PC-3 (cell line): ENCODE measurements around the gene GIMAP1. TPM values are rescaled to one million over a fixed set of nuclear protein-coding genes. Genes with fewer than 3 reads are reported as not detected.

Experiments
- ATAC-seq: fragments of 200-7000 bp; cut with Tn5 transposase; 2 replicates; pipeline ENCODE4 v1.9.1; 2020; ENCODE audit warnings: mild to moderate bottlenecking, moderate library complexity
- BruUV-seq: library from RNA; stranded (reverse); fragments of 400-500 nt; replicated peaks from 2 replicates; lab custom pipeline; 2021; lab: Mats Ljungman, UMichigan
- CTCF ChIA-PET: fragments of 300-600 bp; sonication (Branson Sonifier 250); formaldehyde crosslinking; loops from one replicate; lab custom pipeline; 2022; ENCODE audit warnings: antibody characterized with exemption; lab: Charles Lee
- POLR2A ChIA-PET: fragments of 300-600 bp; sonication (Branson Sonifier 250); formaldehyde crosslinking; loops from one replicate; lab custom pipeline; 2022; ENCODE audit warnings: antibody characterized with exemption; ENCODE audit not compliant: unreplicated experiment; lab: Charles Lee
- DNase-seq: peaks from one replicate; pipeline ENCODE4 v3.0.0-alpha.2; 2015
- H2AFZ ChIP-seq: fragments of 300-600 bp; sonication (generic); 2 replicates; pipeline ENCODE4 v1.6.0; 2016; ENCODE audit warnings: antibody characterized with exemption, low read length
- H3F3A ChIP-seq: fragments of 300-600 bp; sonication (generic); one replicate; pipeline ENCODE4 v1.6.0; 2017; ENCODE audit warnings: antibody characterized with exemption, low read length, control low read depth, mild to moderate bottlenecking; ENCODE audit not compliant: unreplicated experiment
- H3K27ac ChIP-seq: fragments of 300-600 bp; sonication (generic); 2 replicates; pipeline ENCODE4 v1.5.1; 2016; ENCODE audit warnings: mild to moderate bottlenecking, low read length
- H3K27me3 ChIP-seq: fragments of 300-600 bp; sonication (generic); 2 replicates; pipeline ENCODE4 v1.6.1; 2016; ENCODE audit warnings: low read length, mixed read lengths
- H3K36me3 ChIP-seq: fragments of 300-600 bp; sonication (generic); 2 replicates; pipeline ENCODE4 v1.6.1; 2016; ENCODE audit warnings: low read depth, mixed run types, low read length, mixed read lengths
- H3K4me1 ChIP-seq: fragments of 300-600 bp; sonication (generic); 2 replicates; pipeline ENCODE4 v1.5.1; 2016; ENCODE audit warnings: low read length; ENCODE audit not compliant: insufficient read depth
- H3K4me2 ChIP-seq: fragments of 300-600 bp; sonication (generic); 2 replicates; pipeline ENCODE4 v1.6.0; 2016; ENCODE audit warnings: low read length
- H3K4me3 ChIP-seq: fragments of 300-600 bp; sonication (generic); 2 replicates; pipeline ENCODE4 v1.5.1; 2016; ENCODE audit warnings: mild to moderate bottlenecking, low read length, mixed read lengths
- H3K79me2 ChIP-seq: fragments of 300-600 bp; sonication (generic); 2 replicates; pipeline ENCODE4 v1.6.1; 2017; ENCODE audit warnings: low read length, mixed read lengths
- H3K9ac ChIP-seq: fragments of 300-600 bp; sonication (generic); 2 replicates; pipeline ENCODE4 v1.6.0; 2016; ENCODE audit warnings: mild to moderate bottlenecking, low read length
- H3K9me2 ChIP-seq: fragments of 300-600 bp; sonication (generic); replicated peaks from 2 replicates; pipeline ENCODE4 v1.6.1; 2016; ENCODE audit warnings: mixed run types, low read length, mixed read lengths
- H3K9me3 ChIP-seq: fragments of 300-600 bp; sonication (generic); 2 replicates; pipeline ENCODE4 v1.6.1; 2016; ENCODE audit warnings: low read length, mixed read lengths
- H4K20me1 ChIP-seq: fragments of 300-600 bp; sonication (generic); 2 replicates; pipeline ENCODE4 v1.6.1; 2016; ENCODE audit warnings: low read length, mixed read lengths
- EZH2 ChIP-seq: fragments of 300-600 bp; sonication (generic); IDR thresholded peaks from one replicate; pipeline ENCODE4 v1.6.1; 2017; ENCODE audit warnings: antibody characterized with exemption, mild to moderate bottlenecking, low read length; ENCODE audit not compliant: unreplicated experiment
- EZH2phosphoT487 ChIP-seq: fragments of 300-600 bp; sonication (generic); IDR thresholded peaks from 2 replicates; pipeline ENCODE4 v1.6.1; 2018; ENCODE audit warnings: mild to moderate bottlenecking, antibody characterized with exemption, low read length, borderline replicate concordance
- intact Hi-C: fragments of 100-400 bp; cut with micrococcal nuclease; formaldehyde crosslinking; loops from 2 replicates; pipeline ENCODE4 v1.9.0; 2023
- total RNA-seq: library from RNA; depleted of rRNA; stranded (reverse); fragments of >200 nt; gene quantifications from 2 replicates; pipeline ENCODE4 v1.2.3, GENCODE V29; 2014
- TF ChIP-seq, protein P1 (sequence below): fragments of 300-600 bp; sonication (generic); conservative IDR thresholded peaks from 2 replicates; pipeline ENCODE4 v1.5.1; 2017; ENCODE audit warnings: antibody characterized with exemption, low read depth, mild to moderate bottlenecking, low read length

Gene GIMAP1
- total RNA-seq, 1 experiment from 2014 or later = not detected

- Histone ChIP-seq H2AFZ (no peak overlapping the region), H3F3A (no peaks in the 10 kb centered on the region), H3K27me3 (peaks cover 13% of the 10 kb centered on the region), H3K4me3 (no peak overlapping the region), H3K4me2 (no peak overlapping the region), H3K9ac (no peak overlapping the region), H4K20me1 (no peaks in the 10 kb centered on the region), H3K9me2 (no peaks in the 10 kb centered on the region), H3K79me2 (no peaks in the 10 kb centered on the region), H3K36me3 (no peaks in the 10 kb centered on the region), H3K4me1 (no peaks in the 10 kb centered on the region), H3K9me3 (no peaks in the 10 kb centered on the region), H3K27ac (no peak overlapping the region)
- ATAC-seq (no peak), DNase-seq (no peak)
- intact Hi-C loops = no loop called here
- CTCF ChIA-PET = interaction anchor here (0.6 to 1.1 kb wide), 2 partner anchors 294 to 306 kb away, joined by 3 to 4 read pairs; no protein-coding TSS in a partner anchor
- POLR2A ChIA-PET = no interaction called here
- no TSS peak for BruUV-seq
- TF ChIP-seq EZH2phosphoT487 (no peak), EZH2 (no peak)
- TF ChIP-seq, protein P1, sequence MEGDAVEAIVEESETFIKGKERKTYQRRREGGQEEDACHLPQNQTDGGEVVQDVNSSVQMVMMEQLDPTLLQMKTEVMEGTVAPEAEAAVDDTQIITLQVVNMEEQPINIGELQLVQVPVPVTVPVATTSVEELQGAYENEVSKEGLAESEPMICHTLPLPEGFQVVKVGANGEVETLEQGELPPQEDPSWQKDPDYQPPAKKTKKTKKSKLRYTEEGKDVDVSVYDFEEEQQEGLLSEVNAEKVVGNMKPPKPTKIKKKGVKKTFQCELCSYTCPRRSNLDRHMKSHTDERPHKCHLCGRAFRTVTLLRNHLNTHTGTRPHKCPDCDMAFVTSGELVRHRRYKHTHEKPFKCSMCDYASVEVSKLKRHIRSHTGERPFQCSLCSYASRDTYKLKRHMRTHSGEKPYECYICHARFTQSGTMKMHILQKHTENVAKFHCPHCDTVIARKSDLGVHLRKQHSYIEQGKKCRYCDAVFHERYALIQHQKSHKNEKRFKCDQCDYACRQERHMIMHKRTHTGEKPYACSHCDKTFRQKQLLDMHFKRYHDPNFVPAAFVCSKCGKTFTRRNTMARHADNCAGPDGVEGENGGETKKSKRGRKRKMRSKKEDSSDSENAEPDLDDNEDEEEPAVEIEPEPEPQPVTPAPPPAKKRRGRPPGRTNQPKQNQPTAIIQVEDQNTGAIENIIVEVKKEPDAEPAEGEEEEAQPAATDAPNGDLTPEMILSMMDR = no peak
Measured at GRCh38 chr7:150754951-150755350, 38.5 kb downstream of the GIMAP1 start.

DNA sequence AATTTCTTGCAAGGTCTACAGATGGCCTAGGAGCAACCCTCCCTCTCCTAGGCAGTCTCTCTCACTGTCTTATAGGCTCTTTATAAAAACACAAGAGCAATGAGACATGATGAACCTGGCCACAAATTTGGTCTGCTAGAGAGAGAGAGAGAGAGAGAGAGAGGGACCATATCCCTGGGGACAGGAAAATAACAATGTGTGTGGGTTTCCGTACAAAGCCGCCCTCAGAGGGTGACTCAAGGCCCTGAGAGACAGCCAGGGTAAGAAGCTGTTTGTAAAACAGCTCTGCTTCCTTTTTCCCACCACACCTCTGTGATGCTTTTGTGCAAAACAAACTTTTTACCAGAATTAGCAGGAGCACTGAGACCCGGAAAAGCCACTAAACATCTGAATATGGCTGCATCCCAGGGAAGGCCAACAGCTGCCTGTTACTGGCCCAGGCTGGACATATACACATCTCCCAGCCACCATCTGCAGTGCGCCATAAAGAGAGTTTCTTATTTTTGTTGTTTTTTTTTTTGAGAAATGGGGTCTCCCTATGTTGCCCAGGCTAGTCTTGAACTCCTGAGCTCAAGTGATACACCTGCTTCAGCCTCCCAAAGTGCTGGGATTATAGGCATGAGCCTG lies 39.2 kb downstream of the GIMAP1 start:
- Histone ChIP-seq H4K20me1 (no peaks in the 10 kb centered on the region), H3K27me3 (peaks cover 9% of the 10 kb centered on the region), H3K27ac (no peak overlapping the region), H3F3A (no peaks in the 10 kb centered on the region), H3K9me3 (no peaks in the 10 kb centered on the region), H3K36me3 (no peaks in the 10 kb centered on the region), H2AFZ (no peak overlapping the region), H3K79me2 (no peaks in the 10 kb centered on the region), H3K9ac (no peak overlapping the region), H3K4me1 (no peaks in the 10 kb centered on the region), H3K4me2 (no peak overlapping the region), H3K9me2 (no peaks in the 10 kb centered on the region), H3K4me3 (no peak overlapping the region)
- ChIA-PET CTCF (interaction anchor here (0.6 to 1.1 kb wide), 2 partner anchors 295 to 307 kb away, joined by 3 to 4 read pairs; no protein-coding TSS in a partner anchor), POLR2A (no interaction called here)
- intact Hi-C loops = loop anchor here (2.0 kb wide), 1 partner anchor 307 kb away; no protein-coding TSS in a partner anchor
- ATAC-seq = no peak
- DNase-seq = no peak
- TF ChIP-seq EZH2phosphoT487 (no peak), EZH2 (no peak)
- TF ChIP-seq, protein P1 = no peak
- no TSS peak for BruUV-seq

DNA sequence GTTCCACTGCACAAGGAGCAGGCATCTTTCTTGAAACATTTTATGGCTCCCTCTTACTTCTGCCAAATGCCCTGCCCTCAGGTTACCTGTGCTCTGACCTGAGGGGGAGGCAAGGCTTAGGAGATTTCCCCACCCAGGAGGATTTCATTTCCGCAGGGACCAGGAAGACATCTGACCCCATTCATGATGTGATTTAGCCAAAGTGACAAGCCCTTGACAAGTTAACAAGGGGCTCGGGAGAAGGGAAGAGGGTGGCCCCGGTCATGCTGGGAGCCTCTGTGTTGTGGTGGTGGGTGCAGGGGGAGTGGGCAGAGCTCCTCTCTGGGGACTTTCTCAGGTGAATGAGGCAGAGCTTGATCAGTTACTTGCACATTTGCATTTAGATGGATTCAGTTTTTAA lies 39.8 kb downstream of the GIMAP1 start:
- Histone ChIP-seq H3K4me1 (no peaks in the 10 kb centered on the region), H3K9me3 (no peaks in the 10 kb centered on the region), H3K27ac (no peak overlapping the region), H3K9me2 (no peaks in the 10 kb centered on the region), H2AFZ (no peak overlapping the region), H4K20me1 (no peaks in the 10 kb centered on the region), H3K4me2 (no peak overlapping the region), H3K4me3 (no peak overlapping the region), H3F3A (no peaks in the 10 kb centered on the region), H3K79me2 (no peaks in the 10 kb centered on the region), H3K9ac (no peak overlapping the region), H3K27me3 (peaks cover 4% of the 10 kb centered on the region; the same call in 1 of the 2 replicates), H3K36me3 (no peaks in the 10 kb centered on the region)
- ATAC-seq (no peak), DNase-seq (no peak)
- ChIA-PET POLR2A (no interaction called here), CTCF (interaction anchor here (1.1 kb wide), 1 partner anchor 307 kb away, joined by 4 read pairs; no protein-coding TSS in a partner anchor)
- intact Hi-C loops = loop anchor here (2.0 kb wide), 1 partner anchor 307 kb away; no protein-coding TSS in a partner anchor
- TF ChIP-seq EZH2 (no peak), EZH2phosphoT487 (no peak)
- TF ChIP-seq, protein P1 = no peak
- no TSS peak for BruUV-seq
